ENCODE measurements around the gene ANKMY1. TPM values are rescaled to one million over a fixed set of nuclear protein-coding genes. Genes with fewer than 3 reads are reported as not detected.

The ANKMY1 gene
- total RNA-seq = 3.8 and 5.3 TPM in 2 replicates

- peak; percentile 33 for DNase-seq (ENCODE audit: low read depth, low spot score)
These were observed at the start of gene ANKMY1 for GRCh38 chr2:240557808-240558207. TSS of gene ANKMY1 (minus strand) at chr2:240557988. CDS start at chr2:240557335, 653 bp downstream.

- DNase-seq (ENCODE audit: low read depth, low spot score) = no peak
These were observed 48.3 kb upstream of the ANKMY1 start for GRCh38 chr2:240605867-240606743.

- DNase-seq (ENCODE audit: low read depth, low spot score) = no peak
These were observed 47.3 kb upstream of the ANKMY1 start for GRCh38 chr2:240604939-240605716.

- peak; percentile 45 for DNase-seq (ENCODE audit: low read depth, low spot score)
These were observed 46.6 kb upstream of the ANKMY1 start for GRCh38 chr2:240604291-240604938.

- DNase-seq (ENCODE audit: low read depth, low spot score) = no peak
These were observed 46.1 kb upstream of the ANKMY1 start for GRCh38 chr2:240603846-240604245.

GRCh38 chr2:240603081-240603835, 45.5 kb upstream of the ANKMY1 start:
- no peak for DNase-seq (ENCODE audit: low read depth, low spot score)

- no peak for DNase-seq (ENCODE audit: low read depth, low spot score)
These were observed 44.7 kb upstream of the ANKMY1 start for GRCh38 chr2:240602266-240603050.

GRCh38 chr2:240601831-240602160, 44.0 kb upstream of the ANKMY1 start:
- no peak for DNase-seq (ENCODE audit: low read depth, low spot score)

GRCh38 chr2:240601061-240601830, 43.5 kb upstream of the ANKMY1 start:
- no peak for DNase-seq (ENCODE audit: low read depth, low spot score)

- DNase-seq (ENCODE audit: low read depth, low spot score) = no peak
These were observed 42.7 kb upstream of the ANKMY1 start for GRCh38 chr2:240600451-240600961.

GRCh38 chr2:240599141-240599583, 41.4 kb upstream of the ANKMY1 start:
- no peak for DNase-seq (ENCODE audit: low read depth, low spot score)

GRCh38 chr2:240598311-240598911, 40.6 kb upstream of the ANKMY1 start:
- DNase-seq (ENCODE audit: low read depth, low spot score) = no peak

- DNase-seq (ENCODE audit: low read depth, low spot score) = no peak
These were observed 39.8 kb upstream of the ANKMY1 start for GRCh38 chr2:240597419-240598181.

- no peak for DNase-seq (ENCODE audit: low read depth, low spot score)
These were observed 39.2 kb upstream of the ANKMY1 start for GRCh38 chr2:240597054-240597418.

GRCh38 chr2:240596491-240596931, 38.7 kb upstream of the ANKMY1 start:
- no peak for DNase-seq (ENCODE audit: low read depth, low spot score)

GRCh38 chr2:240596080-240596460, 38.3 kb upstream of the ANKMY1 start:
- DNase-seq (ENCODE audit: low read depth, low spot score) = no peak

GRCh38 chr2:240595381-240596079, 37.7 kb upstream of the ANKMY1 start:
- no peak for DNase-seq (ENCODE audit: low read depth, low spot score)
